ENCODE results near the gene H6PD. TPM values are rescaled to one million over a fixed set of nuclear protein-coding genes. Genes with fewer than 3 reads are reported as not detected.
"Not testable (repeated sequence)": the region's sequence is repeated elsewhere in the genome, so short reads cannot be mapped to it uniquely, and the experiment has no call there.

The H6PD gene
- polyA plus RNA-seq, 6 donors from 2014 or later: 6.5 to 16.6 (median 13.6) TPM

GRCh38 chr1:9296850-9297249 is 62.3 kb downstream of the H6PD start:
- no peak overlapping the region for H3K4me3 Mint-ChIP-seq

GRCh38 chr1:9297831-9298230 is 63.3 kb downstream of the H6PD start:
- DNase-seq: no peak
- H3K4me1 Mint-ChIP-seq: peaks cover 9 to 36% (median 24%) of the 10 kb centered on the region in 3 donors
- ATAC-seq (ENCODE audit: low read depth in 2 of 2): no peak
- no peaks in the 10 kb centered on the region for H3K27me3 Mint-ChIP-seq
- H3K27ac Mint-ChIP-seq: no peak overlapping the region
- H3K36me3 Mint-ChIP-seq: no peaks in the 10 kb centered on the region
- H3K9me3 Mint-ChIP-seq: no peaks in the 10 kb centered on the region
- H3K4me3 Mint-ChIP-seq: no peak overlapping the region

More at GRCh38 chr1:9296850-9297249, 62.3 kb downstream of the H6PD start:
- Mint-ChIP-seq H3K9me3 (no peaks in the 10 kb centered on the region), H3K4me1 (peaks cover 0 to 27% (median 20%) of the 10 kb centered on the region in 3 donors), H3K27ac (no peak overlapping the region), H3K36me3 (no peaks in the 10 kb centered on the region), H3K27me3 (no peaks in the 10 kb centered on the region)
- DNase-seq (no peak), ATAC-seq (ENCODE audit: low read depth in 2 of 2) (no peak)

- Mint-ChIP-seq H3K36me3 (no peaks in the 10 kb centered on the region), H3K27me3 (no peaks in the 10 kb centered on the region), H3K9me3 (no peaks in the 10 kb centered on the region), H3K4me1 (peaks cover 14 to 41% (median 29%) of the 10 kb centered on the region in 3 donors), H3K27ac (no peak overlapping the region), H3K4me3 (no peak overlapping the region)
- no peak for ATAC-seq (ENCODE audit: low read depth in 2 of 2)
- no peak for DNase-seq
Observed at GRCh38 chr1:9298282-9298681, 63.7 kb downstream of the H6PD start.

GRCh38 chr1:9299571-9300541 is 65.3 kb downstream of the H6PD start:
- not testable (repeated sequence) for H3K4me3 Mint-ChIP-seq

GRCh38 chr1:9300573-9300972 is 66.0 kb downstream of the H6PD start:
- Mint-ChIP-seq H3K9me3 (no peaks in the 10 kb centered on the region), H3K4me1 (peaks cover 30 to 57% (median 34%) of the 10 kb centered on the region in 3 donors)
- no peak for ATAC-seq (ENCODE audit: low read depth in 2 of 2)

More at GRCh38 chr1:9299571-9300541, 65.3 kb downstream of the H6PD start:
- H3K9me3 Mint-ChIP-seq; H3K27me3 Mint-ChIP-seq; H3K36me3 Mint-ChIP-seq; ATAC-seq (ENCODE audit: low read depth in 2 of 2); DNase-seq: not testable (repeated sequence)
- Mint-ChIP-seq H3K4me1 (peaks cover 27 to 51% (median 29%) of the 10 kb centered on the region in 3 donors), H3K27ac (peak overlapping the region in 1 of 6 donors; percentile 36)

GRCh38 chr1:9302745-9303524 is 68.4 kb downstream of the H6PD start:
- Mint-ChIP-seq H3K27ac (peak overlapping the region in 5 of 6 donors; percentile 22 to 92 (median 81)), H3K9me3 (no peaks in the 10 kb centered on the region), H3K36me3 (no peaks in the 10 kb centered on the region), H3K27me3 (no peaks in the 10 kb centered on the region), H3K4me1 (peaks cover 29 to 58% (median 43%) of the 10 kb centered on the region in 3 donors), H3K4me3 (peak overlapping the region in 4 of 8 donors; percentile 33 to 73 (median 46))
- DNase-seq (no peak), ATAC-seq (ENCODE audit: low read depth in 2 of 2) (peak; percentile 30 to 35)

More at GRCh38 chr1:9300573-9300972, 66.0 kb downstream of the H6PD start:
- no peak for DNase-seq
- H3K4me3 Mint-ChIP-seq: no peak overlapping the region
- peak overlapping the region in 1 of 6 donors; percentile 36 for H3K27ac Mint-ChIP-seq
- H3K36me3 Mint-ChIP-seq: no peaks in the 10 kb centered on the region
- H3K27me3 Mint-ChIP-seq: no peaks in the 10 kb centered on the region

GRCh38 chr1:9303916-9304315 is 69.3 kb downstream of the H6PD start:
- Mint-ChIP-seq H3K36me3 (no peaks in the 10 kb centered on the region), H3K27ac (peak overlapping the region in 1 of 6 donors; percentile 36), H3K4me1 (peaks cover 31 to 63% (median 47%) of the 10 kb centered on the region in 3 donors), H3K9me3 (no peaks in the 10 kb centered on the region), H3K27me3 (no peaks in the 10 kb centered on the region), H3K4me3 (peak overlapping the region in 1 of 8 donors; percentile 44)
- no peak for ATAC-seq (ENCODE audit: low read depth in 2 of 2)
- no peak for DNase-seq

- Mint-ChIP-seq H3K27ac (peak overlapping the region in 2 of 6 donors; percentile 37 to 57), H3K36me3 (no peaks in the 10 kb centered on the region), H3K4me3 (no peak overlapping the region), H3K27me3 (no peaks in the 10 kb centered on the region), H3K4me1 (peaks cover 33 to 72% (median 56%) of the 10 kb centered on the region in 3 donors), H3K9me3 (no peaks in the 10 kb centered on the region)
- ATAC-seq (ENCODE audit: low read depth in 2 of 2) (peak in 1 of 2 donors; percentile 16), DNase-seq (no peak)
Observed at GRCh38 chr1:9305216-9305615, 70.6 kb downstream of the H6PD start.

GRCh38 chr1:9306006-9306405 is 71.4 kb downstream of the H6PD start:
- Mint-ChIP-seq H3K9me3 (no peaks in the 10 kb centered on the region), H3K27ac (peak overlapping the region in 1 of 6 donors; percentile 24), H3K36me3 (no peaks in the 10 kb centered on the region), H3K4me3 (no peak overlapping the region), H3K4me1 (peaks cover 26 to 68% (median 56%) of the 10 kb centered on the region in 3 donors), H3K27me3 (no peaks in the 10 kb centered on the region)
- no peak for DNase-seq
- no peak for ATAC-seq (ENCODE audit: low read depth in 2 of 2)

GRCh38 chr1:9307303-9307702 is 72.7 kb downstream of the H6PD start:
- Mint-ChIP-seq H3K4me1 (peaks cover 20 to 57% (median 52%) of the 10 kb centered on the region in 3 donors), H3K27me3 (no peaks in the 10 kb centered on the region), H3K27ac (peak overlapping the region in 1 of 6 donors; percentile 53), H3K4me3 (peak overlapping the region in 1 of 8 donors; percentile 30), H3K36me3 (no peaks in the 10 kb centered on the region), H3K9me3 (no peaks in the 10 kb centered on the region)
- DNase-seq (no peak), ATAC-seq (ENCODE audit: low read depth in 2 of 2) (no peak)

- H3K4me1 Mint-ChIP-seq: peaks cover 13 to 47% (median 42%) of the 10 kb centered on the region in 3 donors
- H3K4me3 Mint-ChIP-seq: no peak overlapping the region
- no peaks in the 10 kb centered on the region for H3K36me3 Mint-ChIP-seq
- no peaks in the 10 kb centered on the region for H3K27me3 Mint-ChIP-seq
- DNase-seq (no peak), ATAC-seq (ENCODE audit: low read depth in 2 of 2) (no peak)
- no peak overlapping the region for H3K27ac Mint-ChIP-seq
- no peaks in the 10 kb centered on the region for H3K9me3 Mint-ChIP-seq
Observed at GRCh38 chr1:9308236-9308785, 73.7 kb downstream of the H6PD start.

- no peak for DNase-seq
- H3K4me3 Mint-ChIP-seq: peak overlapping the region in 1 of 8 donors; percentile 73
- no peak for ATAC-seq (ENCODE audit: low read depth in 2 of 2)
- peak overlapping the region in 1 of 6 donors; percentile 86 for H3K27ac Mint-ChIP-seq
- H3K36me3 Mint-ChIP-seq: no peaks in the 10 kb centered on the region
- H3K27me3 Mint-ChIP-seq: no peaks in the 10 kb centered on the region
- H3K9me3 Mint-ChIP-seq: no peaks in the 10 kb centered on the region
- peaks cover 13 to 44% (median 37%) of the 10 kb centered on the region in 3 donors for H3K4me1 Mint-ChIP-seq
Observed at GRCh38 chr1:9309080-9309479, 74.5 kb downstream of the H6PD start.

GRCh38 chr1:9309991-9310390 is 75.4 kb downstream of the H6PD start:
- no peaks in the 10 kb centered on the region for H3K27me3 Mint-ChIP-seq
- H3K4me3 Mint-ChIP-seq: peak overlapping the region in 1 of 8 donors; percentile 52
- peaks cover 13 to 42% (median 27%) of the 10 kb centered on the region in 3 donors for H3K4me1 Mint-ChIP-seq

More at GRCh38 chr1:9309991-9310390, 75.4 kb downstream of the H6PD start:
- Mint-ChIP-seq H3K9me3 (no peaks in the 10 kb centered on the region), H3K27ac (no peak overlapping the region), H3K36me3 (no peaks in the 10 kb centered on the region)
- ATAC-seq (ENCODE audit: low read depth in 2 of 2) (no peak), DNase-seq (no peak)
